PC-3 (cell line): Measurements from ENCODE around the gene GUCY1B1. TPM values are rescaled to one million over a fixed set of nuclear protein-coding genes. Genes with fewer than 3 reads are reported as not detected.

Experiments used
- ATAC-seq: fragments of 200-7000 bp; cut with Tn5 transposase; 2 replicates; pipeline ENCODE4 v1.9.1; 2020; ENCODE audit warnings: mild to moderate bottlenecking, moderate library complexity
- BruUV-seq: library from RNA; stranded (reverse); fragments of 400-500 nt; replicated peaks from 2 replicates; lab custom pipeline; 2021; lab: Mats Ljungman, UMichigan
- CTCF ChIA-PET: fragments of 300-600 bp; sonication (Branson Sonifier 250); formaldehyde crosslinking; loops from one replicate; lab custom pipeline; 2022; ENCODE audit warnings: antibody characterized with exemption; lab: Charles Lee
- POLR2A ChIA-PET: fragments of 300-600 bp; sonication (Branson Sonifier 250); formaldehyde crosslinking; loops from one replicate; lab custom pipeline; 2022; ENCODE audit warnings: antibody characterized with exemption; ENCODE audit not compliant: unreplicated experiment; lab: Charles Lee
- DNase-seq: peaks from one replicate; pipeline ENCODE4 v3.0.0-alpha.2; 2015
- H2AFZ ChIP-seq: fragments of 300-600 bp; sonication (generic); 2 replicates; pipeline ENCODE4 v1.6.0; 2016; ENCODE audit warnings: antibody characterized with exemption, low read length
- H3F3A ChIP-seq: fragments of 300-600 bp; sonication (generic); one replicate; pipeline ENCODE4 v1.6.0; 2017; ENCODE audit warnings: antibody characterized with exemption, low read length, control low read depth, mild to moderate bottlenecking; ENCODE audit not compliant: unreplicated experiment
- H3K27ac ChIP-seq: fragments of 300-600 bp; sonication (generic); 2 replicates; pipeline ENCODE4 v1.5.1; 2016; ENCODE audit warnings: mild to moderate bottlenecking, low read length
- H3K27me3 ChIP-seq: fragments of 300-600 bp; sonication (generic); 2 replicates; pipeline ENCODE4 v1.6.1; 2016; ENCODE audit warnings: low read length, mixed read lengths
- H3K36me3 ChIP-seq: fragments of 300-600 bp; sonication (generic); 2 replicates; pipeline ENCODE4 v1.6.1; 2016; ENCODE audit warnings: low read depth, mixed run types, low read length, mixed read lengths
- H3K4me1 ChIP-seq: fragments of 300-600 bp; sonication (generic); 2 replicates; pipeline ENCODE4 v1.5.1; 2016; ENCODE audit warnings: low read length; ENCODE audit not compliant: insufficient read depth
- H3K4me2 ChIP-seq: fragments of 300-600 bp; sonication (generic); 2 replicates; pipeline ENCODE4 v1.6.0; 2016; ENCODE audit warnings: low read length
- H3K4me3 ChIP-seq: fragments of 300-600 bp; sonication (generic); 2 replicates; pipeline ENCODE4 v1.5.1; 2016; ENCODE audit warnings: mild to moderate bottlenecking, low read length, mixed read lengths
- H3K79me2 ChIP-seq: fragments of 300-600 bp; sonication (generic); 2 replicates; pipeline ENCODE4 v1.6.1; 2017; ENCODE audit warnings: low read length, mixed read lengths
- H3K9ac ChIP-seq: fragments of 300-600 bp; sonication (generic); 2 replicates; pipeline ENCODE4 v1.6.0; 2016; ENCODE audit warnings: mild to moderate bottlenecking, low read length
- H3K9me2 ChIP-seq: fragments of 300-600 bp; sonication (generic); replicated peaks from 2 replicates; pipeline ENCODE4 v1.6.1; 2016; ENCODE audit warnings: mixed run types, low read length, mixed read lengths
- H3K9me3 ChIP-seq: fragments of 300-600 bp; sonication (generic); 2 replicates; pipeline ENCODE4 v1.6.1; 2016; ENCODE audit warnings: low read length, mixed read lengths
- H4K20me1 ChIP-seq: fragments of 300-600 bp; sonication (generic); 2 replicates; pipeline ENCODE4 v1.6.1; 2016; ENCODE audit warnings: low read length, mixed read lengths
- CTCF ChIP-seq: fragments of 300-600 bp; sonication (generic); conservative IDR thresholded peaks from 2 replicates; pipeline ENCODE4 v1.5.1; 2017; ENCODE audit warnings: antibody characterized with exemption, low read depth, mild to moderate bottlenecking, low read length
- EZH2 ChIP-seq: fragments of 300-600 bp; sonication (generic); IDR thresholded peaks from one replicate; pipeline ENCODE4 v1.6.1; 2017; ENCODE audit warnings: antibody characterized with exemption, mild to moderate bottlenecking, low read length; ENCODE audit not compliant: unreplicated experiment
- EZH2phosphoT487 ChIP-seq: fragments of 300-600 bp; sonication (generic); IDR thresholded peaks from 2 replicates; pipeline ENCODE4 v1.6.1; 2018; ENCODE audit warnings: mild to moderate bottlenecking, antibody characterized with exemption, low read length, borderline replicate concordance
- intact Hi-C: fragments of 100-400 bp; cut with micrococcal nuclease; formaldehyde crosslinking; loops from 2 replicates; pipeline ENCODE4 v1.9.0; 2023
- total RNA-seq: library from RNA; depleted of rRNA; stranded (reverse); fragments of >200 nt; gene quantifications from 2 replicates; pipeline ENCODE4 v1.2.3, GENCODE V29; 2014

The GUCY1B1 gene
- total RNA-seq, 1 experiment from 2014 or later = 4.4 TPM

DNA sequence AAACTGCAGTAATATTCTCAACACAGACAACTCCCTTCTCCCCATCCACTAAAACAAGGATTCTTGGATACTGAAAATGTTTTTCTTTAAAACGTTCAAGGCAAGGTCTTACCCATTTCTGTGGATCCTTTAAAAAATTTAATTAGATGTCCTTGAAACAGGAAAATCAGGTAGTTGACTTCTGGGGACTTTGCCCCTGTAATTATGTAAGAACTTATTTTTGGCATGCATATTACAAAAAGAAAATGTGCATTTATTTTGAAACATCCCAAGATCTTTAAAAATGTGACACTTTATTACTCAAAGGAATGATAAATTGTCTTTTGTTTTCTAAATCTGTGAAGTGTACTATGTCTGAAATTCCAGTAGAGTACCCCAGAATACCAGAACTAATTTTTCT, 25.8 kb downstream of the GUCY1B1 start:
- Histone ChIP-seq H3K36me3 (no peaks in the 10 kb centered on the region; the same call in 1 of the 2 replicates), H3K4me1 (peaks cover 16% of the 10 kb centered on the region), H4K20me1 (no peaks in the 10 kb centered on the region), H3K9me3 (no peaks in the 10 kb centered on the region), H3K79me2 (no peaks in the 10 kb centered on the region), H3K27ac (no peak overlapping the region), H3K9me2 (no peaks in the 10 kb centered on the region), H2AFZ (no peak overlapping the region), H3K4me2 (no peak overlapping the region), H3K9ac (no peak overlapping the region), H3K4me3 (no peak overlapping the region), H3F3A (no peaks in the 10 kb centered on the region), H3K27me3 (no peaks in the 10 kb centered on the region)
- no TSS peak for BruUV-seq
- intact Hi-C loops = loop anchor here (5.0 kb wide), 1 partner anchor 257 kb away; no protein-coding TSS in a partner anchor
- ChIA-PET CTCF (no interaction called here), POLR2A (no interaction called here)
- DNase-seq (no peak), ATAC-seq (no peak)
- TF ChIP-seq EZH2phosphoT487 = no peak
- no peak for TF ChIP-seq EZH2
- no peak for TF ChIP-seq CTCF

- intact Hi-C loops = no loop called here
- Histone ChIP-seq H3F3A (no peaks in the 10 kb centered on the region), H2AFZ (no peak overlapping the region), H3K36me3 (no peaks in the 10 kb centered on the region; the same call in 1 of the 2 replicates), H3K4me3 (no peak overlapping the region), H3K9me2 (no peaks in the 10 kb centered on the region), H3K9ac (no peak overlapping the region), H4K20me1 (no peaks in the 10 kb centered on the region), H3K27me3 (no peaks in the 10 kb centered on the region), H3K27ac (no peak overlapping the region), H3K9me3 (no peaks in the 10 kb centered on the region), H3K4me1 (peaks cover 8% of the 10 kb centered on the region), H3K79me2 (no peaks in the 10 kb centered on the region), H3K4me2 (no peak overlapping the region)
- TF ChIP-seq EZH2phosphoT487 = no peak
- POLR2A ChIA-PET = no interaction called here
- DNase-seq = no peak
- ATAC-seq = no peak
- CTCF ChIA-PET = no interaction called here
- BruUV-seq = no TSS peak
Observed at GRCh38 chr4:155785828-155786227, 27.0 kb downstream of the GUCY1B1 start.

GRCh38 chr4:155787113-155787710, 28.4 kb downstream of the GUCY1B1 start:
- peak; percentile 77 for ATAC-seq

More at GRCh38 chr4:155787113-155787710, 28.4 kb downstream of the GUCY1B1 start:
- H3K27me3 ChIP-seq = no peaks in the 10 kb centered on the region
- H4K20me1 ChIP-seq = no peaks in the 10 kb centered on the region
- TF ChIP-seq EZH2phosphoT487 (no peak), CTCF (peak; percentile 89)
- H3F3A ChIP-seq = no peaks in the 10 kb centered on the region
- ChIA-PET POLR2A (interaction anchor here (0.6 kb wide), 1 partner anchor 42 kb away, joined by 3 read pairs; no protein-coding TSS in a partner anchor), CTCF (interaction anchor here (0.6 to 1.4 kb wide), 5 partner anchors 119 to 384 kb away, joined by 3 to 6 read pairs (median 3); no protein-coding TSS in a partner anchor)
- H3K4me1 ChIP-seq = peaks cover 3% of the 10 kb centered on the region
- peak overlapping the region; percentile 59 for H3K4me2 ChIP-seq
- no TSS peak for BruUV-seq
- H3K36me3 ChIP-seq = no peaks in the 10 kb centered on the region; the same call in 1 of the 2 replicates
- H3K27ac ChIP-seq = no peak overlapping the region
- H3K9me3 ChIP-seq = no peaks in the 10 kb centered on the region
- H3K9me2 ChIP-seq = no peaks in the 10 kb centered on the region
- intact Hi-C loops = loop anchor here (1.0 kb wide), 2 partner anchors 345 to 383 kb away; no protein-coding TSS in a partner anchor
- peak overlapping the region; percentile 76 for H2AFZ ChIP-seq
- no peak overlapping the region for H3K4me3 ChIP-seq
- H3K9ac ChIP-seq = no peak overlapping the region
- no peaks in the 10 kb centered on the region for H3K79me2 ChIP-seq
- peak; percentile 74 for DNase-seq
